ENCODE data around the gene GPR183.

Gene GPR183

DNA sequence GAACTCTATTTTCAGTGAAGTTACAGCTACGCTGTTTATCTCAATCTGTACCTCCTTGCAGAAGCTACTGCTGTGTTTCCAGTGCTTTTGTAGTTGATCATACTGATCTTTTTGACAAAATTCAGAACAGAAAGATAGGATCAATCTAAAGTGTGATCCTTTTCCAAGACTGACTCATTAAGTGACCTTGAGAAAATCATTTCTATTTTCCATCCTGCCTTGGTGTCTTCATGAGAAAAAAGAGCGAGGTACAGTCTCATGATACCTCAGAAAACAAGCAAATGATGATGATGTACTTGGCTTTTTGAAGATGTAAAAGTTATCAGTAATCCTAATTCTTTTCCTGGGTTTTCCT, 46.0 kb upstream of the GPR183 start:
- no peak for DNase-seq (ENCODE audit: low read depth)
- H3K4me3 ChIP-seq (ENCODE audit: low read depth, low read length) = no peak overlapping the region
- TF ChIP-seq CTCF (IDR thresholded peaks at IDR 0.05; ENCODE audit: control insufficient read depth, extremely low read depth, insufficient read depth) = no peak

DNA sequence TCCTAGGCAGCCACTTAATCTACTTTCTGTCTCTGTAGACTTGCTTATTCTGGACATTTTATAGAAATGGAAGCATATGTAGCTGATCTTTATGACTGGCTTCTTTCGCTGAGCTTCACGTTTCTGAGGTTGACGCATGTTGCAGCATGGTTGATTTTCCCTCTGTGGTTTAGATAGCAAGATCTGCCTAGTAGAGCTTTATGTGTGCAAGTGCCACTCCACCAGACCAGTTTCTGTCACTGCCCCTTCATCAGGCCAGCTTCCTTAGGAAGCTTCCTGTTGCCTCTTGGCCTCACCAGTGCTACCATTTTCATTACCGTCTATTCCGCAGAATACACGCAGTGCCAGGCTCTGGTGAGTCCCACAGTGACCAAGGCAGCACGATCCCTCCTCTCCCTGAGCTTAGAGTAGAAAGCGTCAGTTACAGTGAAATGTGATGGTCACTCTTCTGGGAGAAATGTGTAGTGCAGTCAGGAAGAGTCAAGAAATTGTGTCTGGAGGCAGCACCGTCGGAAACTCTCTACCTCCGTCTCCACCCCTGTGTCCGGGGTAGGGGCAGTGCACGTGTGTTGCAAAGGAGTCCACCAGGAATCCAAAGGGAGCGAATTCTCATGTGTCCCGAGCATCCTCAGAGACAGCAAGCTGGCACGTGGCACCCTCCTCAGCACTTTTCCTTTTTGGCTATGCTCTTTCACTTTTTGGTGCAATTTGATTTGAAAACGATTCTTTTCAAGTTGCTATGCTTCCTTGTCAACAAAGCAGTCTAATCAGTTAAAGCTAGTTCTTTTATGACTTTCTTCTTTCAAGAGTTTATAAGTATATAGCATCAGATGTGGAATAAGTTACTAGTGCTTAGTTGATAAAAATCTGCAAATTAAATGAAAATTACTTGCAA, 45.4 kb upstream of the GPR183 start:
- TF ChIP-seq CTCF (IDR thresholded peaks at IDR 0.05; ENCODE audit: control insufficient read depth, extremely low read depth, insufficient read depth) = no peak
- no peak overlapping the region for H3K4me3 ChIP-seq (ENCODE audit: low read depth, low read length)
- no peak for DNase-seq (ENCODE audit: low read depth)

- no peak overlapping the region for H3K4me3 ChIP-seq (ENCODE audit: low read depth, low read length)
- no peak for TF ChIP-seq CTCF (IDR thresholded peaks at IDR 0.05; ENCODE audit: control insufficient read depth, extremely low read depth, insufficient read depth)
Measured at GRCh38 chr13:99351772-99352171, 44.6 kb upstream of the GPR183 start.

DNA sequence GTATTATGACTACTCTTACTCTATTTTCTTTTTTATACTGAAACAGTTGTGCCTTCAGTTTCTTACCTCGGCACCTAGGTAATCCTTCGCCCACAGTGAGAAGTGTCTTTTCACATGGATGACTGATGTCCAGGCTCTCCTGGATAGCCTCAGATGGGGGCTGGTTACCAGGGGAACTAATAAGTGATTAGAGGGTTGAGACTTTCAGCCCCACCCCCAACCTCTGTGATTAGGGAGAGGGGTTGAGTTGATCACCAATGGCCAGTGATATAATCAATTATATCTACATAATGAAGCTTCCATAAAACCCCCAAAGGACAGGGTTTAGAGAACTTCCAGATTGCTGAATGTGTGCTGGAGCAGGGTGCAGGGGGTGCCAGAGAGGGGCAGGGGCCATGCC, 43.0 kb upstream of the GPR183 start:
- no peak overlapping the region for H3K4me3 ChIP-seq (ENCODE audit: low read depth, low read length)
- DNase-seq (ENCODE audit: low read depth) = no peak
- no peak for TF ChIP-seq CTCF (IDR thresholded peaks at IDR 0.05; ENCODE audit: control insufficient read depth, extremely low read depth, insufficient read depth)

More at GRCh38 chr13:99351772-99352171, 44.6 kb upstream of the GPR183 start:
- DNase-seq (ENCODE audit: low read depth) = no peak

DNA sequence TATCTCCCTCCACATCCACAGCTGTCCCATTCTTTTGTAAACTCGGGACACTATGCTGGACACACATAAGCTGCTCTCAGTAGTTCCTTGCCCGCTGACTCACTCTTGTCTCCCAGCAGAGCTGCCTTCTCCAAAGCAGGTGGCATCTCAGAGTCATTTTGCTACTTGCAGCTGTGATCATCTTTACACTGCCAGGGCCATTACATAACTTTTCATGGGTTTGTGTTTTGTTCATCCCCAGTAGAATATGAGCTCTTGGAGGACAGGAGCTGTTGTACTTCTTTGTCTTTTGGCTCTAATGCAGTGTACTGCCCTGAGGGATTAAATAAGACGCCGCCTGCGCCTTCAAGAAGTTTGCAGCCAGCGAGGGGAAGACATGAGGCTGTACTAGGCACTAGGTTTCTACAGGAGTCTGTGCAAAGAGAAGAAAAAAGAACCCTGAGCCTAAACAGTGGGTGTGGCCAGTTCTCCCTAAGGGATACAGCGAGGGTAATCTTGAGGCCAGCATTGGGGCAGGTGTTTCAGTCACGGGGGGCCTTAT, 40.8 kb upstream of the GPR183 start:
- no peak for TF ChIP-seq CTCF (IDR thresholded peaks at IDR 0.05; ENCODE audit: control insufficient read depth, extremely low read depth, insufficient read depth)
- no peak for DNase-seq (ENCODE audit: low read depth)
- no peak overlapping the region for H3K4me3 ChIP-seq (ENCODE audit: low read depth, low read length)

- no peak overlapping the region for H3K4me3 ChIP-seq (ENCODE audit: low read depth, low read length)
- TF ChIP-seq CTCF (IDR thresholded peaks at IDR 0.05; ENCODE audit: control insufficient read depth, extremely low read depth, insufficient read depth) = no peak
- no peak for DNase-seq (ENCODE audit: low read depth)
Measured at GRCh38 chr13:99347335-99347878, 40.2 kb upstream of the GPR183 start.

Data from LNCaP clone FGC (cell line).